ENCODE measurements around the gene ADRA2B.

- TF ChIP-seq POLR2A (IDR thresholded peaks at IDR 0.05): no peak
- no peak for TF ChIP-seq CTCF (IDR thresholded peaks at IDR 0.05)
Observed at GRCh38 chr2:96120091-96120720, 3.8 kb upstream of the ADRA2B start.
